CD4-positive, alpha-beta T cell (primary cell): ENCODE data around the gene MT1G. TPM values are rescaled to one million over a fixed set of nuclear protein-coding genes. Genes with fewer than 3 reads are reported as not detected.

Experiments used
- ATAC-seq: fragments of 200-7000 bp; cut with Tn5 transposase; one replicate; pipeline ENCODE4 v1.10.0; 2022; ENCODE audit warnings: mild to moderate bottlenecking; ENCODE audit not compliant: poor library complexity
- CTCF ChIA-PET: fragments of 350-600 bp; sonication (Branson Sonifier 250); formaldehyde crosslinking; loops from one replicate; lab custom pipeline; 2021; ENCODE audit warnings: antibody characterized with exemption, inconsistent platforms; lab: Charles Lee
- POLR2A ChIA-PET: fragments of 350-600 bp; sonication (Branson Sonifier 250); formaldehyde crosslinking; loops from one replicate; lab custom pipeline; 2021; ENCODE audit warnings: antibody characterized with exemption, inconsistent platforms; lab: Charles Lee
- DNase-seq, 14 experiments: peaks; one replicate each; pipeline ENCODE4 v3.0.0-alpha.2; 2013 to 2020; ENCODE audit warnings: mixed read lengths in 2 of 14
- H3K27ac ChIP-seq, 2 donors: one replicate each; pipeline versions ENCODE4 v1.5.1 to v1.7.0; 2013; ENCODE audit warnings: low read length in 2 of 2, low read depth in 1 of 2, mild to moderate bottlenecking in 1 of 2
- H3K27me3 ChIP-seq, 2 experiments: 1 replicate in 1 of 2; 2 replicates in 1 of 2; pipeline versions ENCODE4 v1.6.1 to v1.7.0; 2013; ENCODE audit warnings: low read length in 2 of 2, control low read depth in 1 of 2, mild to moderate bottlenecking in 1 of 2, moderate library complexity in 1 of 2; ENCODE audit not compliant: insufficient read depth in 2 of 2, control insufficient read depth in 1 of 2
- H3K36me3 ChIP-seq: one replicate; pipeline ENCODE4 v1.6.1; 2013; ENCODE audit warnings: low read length, control low read depth; ENCODE audit not compliant: insufficient read depth
- H3K4me1 ChIP-seq: one replicate; pipeline ENCODE4 v1.6.1; 2013; ENCODE audit warnings: low read length, control low read depth; ENCODE audit not compliant: insufficient read depth
- H3K4me3 ChIP-seq: one replicate; pipeline ENCODE4 v1.5.1; 2013; ENCODE audit warnings: mild to moderate bottlenecking, low read length, moderate library complexity
- H3K9me3 ChIP-seq, 2 experiments: 1 replicate in 1 of 2; 2 replicates in 1 of 2; pipeline versions ENCODE4 v1.6.1 to v1.7.0; 2013; ENCODE audit warnings: low read length in 2 of 2, mild to moderate bottlenecking in 2 of 2, control low read depth in 1 of 2, moderate library complexity in 1 of 2; ENCODE audit not compliant: control insufficient read depth in 1 of 2, insufficient read depth in 1 of 2
- H3K27ac Mint-ChIP-seq: one replicate; pipeline ENCODE4 v1.8.0; 2020; ENCODE audit warnings: mixed read lengths
- H3K27me3 Mint-ChIP-seq: one replicate; pipeline ENCODE4 v1.8.0; 2021; ENCODE audit warnings: mixed read lengths
- H3K36me3 Mint-ChIP-seq: one replicate; pipeline ENCODE4 v1.8.0; 2021; ENCODE audit warnings: low read depth, mixed read lengths
- H3K4me1 Mint-ChIP-seq: one replicate; pipeline ENCODE4 v1.8.0; 2021; ENCODE audit warnings: low read depth, mixed read lengths
- H3K4me3 Mint-ChIP-seq: one replicate; pipeline ENCODE4 v1.8.0; 2020; ENCODE audit warnings: mild to moderate bottlenecking, mixed read lengths
- H3K9me3 Mint-ChIP-seq: one replicate; pipeline ENCODE4 v1.8.0; 2020; ENCODE audit warnings: mixed read lengths
- CTCF ChIP-seq: fragments of 200-600 bp; IDR thresholded peaks from one replicate; pipeline ENCODE4 v1.8.0; 2022; ENCODE audit warnings: antibody characterized with exemption, mild to moderate bottlenecking
- intact Hi-C, 2 experiments: fragments of 100-400 bp; cut with DNase I in 1 of 2; cut with micrococcal nuclease in 1 of 2; formaldehyde crosslinking; loops; one replicate each; pipeline versions ENCODE4 v1.15.1 to v1.9.0; 2023 to 2025; cut with DNase I, micrococcal nuclease
- total RNA-seq, 174 experiments: library from RNA in 2 of 174; stranded (reverse) in 2 of 174; gene quantifications; one replicate each; pipeline ENCODE4 v1.2.3 and lab custom pipeline; 2021 to 2026

Gene MT1G
- total RNA-seq, 2 experiments from 2014 or later = not detected

GRCh38 chr16:56651586-56651985 is 16.3 kb downstream of the MT1G start, which contains the start of gene MT1B:
Gene MT1B (plus strand): TSS chr16:56651886. CDS start chr16:56651954, 68 bp downstream.
- TF ChIP-seq CTCF = no peak
- Mint-ChIP-seq H3K27me3 (peaks cover 48% of the 10 kb centered on the region), H3K9me3 (no peaks in the 10 kb centered on the region), H3K4me3 (no peak within 1 kb of the TSS), H3K36me3 (no peaks in the 10 kb centered on the region), H3K27ac (no peak within 1 kb of the TSS), H3K4me1 (no peaks in the 10 kb centered on the region)
- Histone ChIP-seq H3K27me3 (peaks cover 5 to 18% of the 10 kb centered on the region in 2 experiments), H3K4me1 (no peaks in the 10 kb centered on the region), H3K9me3 (peaks cover 0 to 5% of the 10 kb centered on the region in 2 experiments), H3K36me3 (no peaks in the 10 kb centered on the region), H3K27ac (no peak within 1 kb of the TSS), H3K4me3 (no peak within 1 kb of the TSS)
- no peak for ATAC-seq
- ChIA-PET POLR2A (no interaction called here), CTCF (no interaction called here)
- intact Hi-C loops = no loop called here
- DNase-seq = no peak

- CTCF ChIA-PET = no interaction called here
- H3K27ac Mint-ChIP-seq = no peak overlapping the region
- peaks cover 48% of the 10 kb centered on the region for H3K27me3 Mint-ChIP-seq
- H3K4me1 ChIP-seq = no peaks in the 10 kb centered on the region
- peaks cover 5 to 18% of the 10 kb centered on the region in 2 experiments for H3K27me3 ChIP-seq
- no peak for TF ChIP-seq CTCF
- peaks cover 0 to 5% of the 10 kb centered on the region in 2 experiments for H3K9me3 ChIP-seq
- no peak overlapping the region for H3K27ac ChIP-seq
- DNase-seq (no peak), ATAC-seq (no peak)
- H3K36me3 Mint-ChIP-seq = no peaks in the 10 kb centered on the region
- POLR2A ChIA-PET = no interaction called here
- intact Hi-C loops = no loop called here
- no peak overlapping the region for H3K4me3 ChIP-seq
- no peaks in the 10 kb centered on the region for H3K9me3 Mint-ChIP-seq
- H3K4me1 Mint-ChIP-seq = no peaks in the 10 kb centered on the region
- no peaks in the 10 kb centered on the region for H3K36me3 ChIP-seq
- H3K4me3 Mint-ChIP-seq = no peak overlapping the region
Observed at GRCh38 chr16:56649820-56650219, 18.0 kb downstream of the MT1G start.

GRCh38 chr16:56649271-56649670 is 18.6 kb downstream of the MT1G start:
- Histone ChIP-seq H3K36me3 (no peaks in the 10 kb centered on the region), H3K4me3 (no peak overlapping the region), H3K9me3 (peaks cover 0 to 5% of the 10 kb centered on the region in 2 experiments), H3K4me1 (peaks cover 3% of the 10 kb centered on the region), H3K27me3 (peaks cover 5 to 18% of the 10 kb centered on the region in 2 experiments), H3K27ac (no peak overlapping the region)
- Mint-ChIP-seq H3K27me3 (peaks cover 48% of the 10 kb centered on the region), H3K9me3 (no peaks in the 10 kb centered on the region), H3K4me3 (no peak overlapping the region), H3K27ac (no peak overlapping the region), H3K36me3 (no peaks in the 10 kb centered on the region), H3K4me1 (peaks cover under 1% of the 10 kb centered on the region)
- TF ChIP-seq CTCF = no peak
- DNase-seq (no peak), ATAC-seq (no peak)
- POLR2A ChIA-PET = no interaction called here
- intact Hi-C loops = no loop called here
- CTCF ChIA-PET = no interaction called here
